ENCODE measurements around the gene CDS2.

GRCh38 chr20:5150226-5151076, 23.6 kb downstream of the CDS2 start:
- TF ChIP-seq POLR2A (IDR thresholded peaks at IDR 0.05) (no peak), CTCF (IDR thresholded peaks at IDR 0.05) (no peak)
